ENCODE data around the gene PRKAR1B.

PRKAR1B gene

GRCh38 chr7:589781-590575 is 137.1 kb downstream of the PRKAR1B start:
- DNase-seq (ENCODE audit: low spot score), result no peak

- no peak for DNase-seq (ENCODE audit: low spot score)
Measured at GRCh38 chr7:587767-588166, 139.3 kb downstream of the PRKAR1B start.

- no peak for DNase-seq (ENCODE audit: low spot score)
Measured at GRCh38 chr7:586494-586893, 140.6 kb downstream of the PRKAR1B start.

GRCh38 chr7:585873-586272 is 141.2 kb downstream of the PRKAR1B start:
- DNase-seq (ENCODE audit: low spot score), result no peak

GRCh38 chr7:585229-585711 is 141.8 kb downstream of the PRKAR1B start:
- no peak for DNase-seq (ENCODE audit: low spot score)

GRCh38 chr7:584820-585219 is 142.3 kb downstream of the PRKAR1B start:
- no peak for DNase-seq (ENCODE audit: low spot score)

GRCh38 chr7:584122-584465 is 143.0 kb downstream of the PRKAR1B start:
- DNase-seq (ENCODE audit: low spot score), result no peak

- no peak for DNase-seq (ENCODE audit: low spot score)
Measured at GRCh38 chr7:583410-584121, 143.5 kb downstream of the PRKAR1B start.

- DNase-seq (ENCODE audit: low spot score), result no peak
Measured at GRCh38 chr7:582931-583330, 144.2 kb downstream of the PRKAR1B start.

GRCh38 chr7:582081-582835 is 144.8 kb downstream of the PRKAR1B start:
- no peak for DNase-seq (ENCODE audit: low spot score)

GRCh38 chr7:578386-578785 is 148.7 kb downstream of the PRKAR1B start:
- no peak for DNase-seq (ENCODE audit: low spot score)

- DNase-seq (ENCODE audit: low spot score), result no peak
Measured at GRCh38 chr7:577741-578370, 149.2 kb downstream of the PRKAR1B start.

- no peak for DNase-seq (ENCODE audit: low spot score)
Measured at GRCh38 chr7:577278-577665, 149.8 kb downstream of the PRKAR1B start.

- DNase-seq (ENCODE audit: low spot score), result no peak
Measured at GRCh38 chr7:576524-577277, 150.4 kb downstream of the PRKAR1B start.

GRCh38 chr7:575425-576366 is 151.4 kb downstream of the PRKAR1B start:
- no peak for DNase-seq (ENCODE audit: low spot score)

GRCh38 chr7:574661-575395 is 152.3 kb downstream of the PRKAR1B start:
- DNase-seq (ENCODE audit: low spot score), result no peak

GRCh38 chr7:573933-574381 is 153.1 kb downstream of the PRKAR1B start:
- DNase-seq (ENCODE audit: low spot score), result no peak

- DNase-seq (ENCODE audit: low spot score), result no peak
Measured at GRCh38 chr7:573269-573932, 153.7 kb downstream of the PRKAR1B start.

All from germinal center (tissue), 1 donor.